ENCODE measurements around the gene ABTB2. TPM values are rescaled to one million over a fixed set of nuclear protein-coding genes. Genes with fewer than 3 reads are reported as not detected.
"Not testable (repeated sequence)": the region's sequence is repeated elsewhere in the genome, so short reads cannot be mapped to it uniquely, and the experiment has no call there.

The ABTB2 gene
- polyA plus RNA-seq, 3 donors = 6.8 to 17.4 (median 8.0) TPM

GRCh38 chr11:34256626-34257025 is 101.2 kb downstream of the ABTB2 start:
- DNase-seq (ENCODE audit: extremely low read depth in 1 of 11, low read depth in 9 of 11, low spot score in 4 of 11) = no peak

- DNase-seq (ENCODE audit: extremely low read depth in 1 of 11, low read depth in 9 of 11, low spot score in 4 of 11) = no peak
Measured at GRCh38 chr11:34256150-34256549, 101.7 kb downstream of the ABTB2 start.

GRCh38 chr11:34255101-34255500 is 102.7 kb downstream of the ABTB2 start:
- DNase-seq (ENCODE audit: extremely low read depth in 1 of 11, low read depth in 9 of 11, low spot score in 4 of 11) = no peak

GRCh38 chr11:34254011-34254410 is 103.8 kb downstream of the ABTB2 start:
- no peak for DNase-seq (ENCODE audit: extremely low read depth in 1 of 11, low read depth in 9 of 11, low spot score in 4 of 11)

GRCh38 chr11:34252651-34253050 is 105.2 kb downstream of the ABTB2 start:
- DNase-seq (ENCODE audit: extremely low read depth in 1 of 11, low read depth in 9 of 11, low spot score in 4 of 11) = no peak

GRCh38 chr11:34252015-34252414 is 105.8 kb downstream of the ABTB2 start:
- no peak for DNase-seq (ENCODE audit: extremely low read depth in 1 of 11, low read depth in 9 of 11, low spot score in 4 of 11)

- DNase-seq (ENCODE audit: extremely low read depth in 1 of 11, low read depth in 9 of 11, low spot score in 4 of 11) = no peak
Measured at GRCh38 chr11:34251589-34251980, 106.2 kb downstream of the ABTB2 start.

GRCh38 chr11:34250732-34251588 is 106.8 kb downstream of the ABTB2 start:
- DNase-seq (ENCODE audit: extremely low read depth in 1 of 11, low read depth in 9 of 11, low spot score in 4 of 11) = no peak

- DNase-seq (ENCODE audit: extremely low read depth in 1 of 11, low read depth in 9 of 11, low spot score in 4 of 11) = no peak
Measured at GRCh38 chr11:34250211-34250610, 107.6 kb downstream of the ABTB2 start.

- DNase-seq (ENCODE audit: extremely low read depth in 1 of 11, low read depth in 9 of 11, low spot score in 4 of 11) = no peak
Measured at GRCh38 chr11:34249439-34249838, 108.4 kb downstream of the ABTB2 start.

GRCh38 chr11:34246511-34246910 is 111.3 kb downstream of the ABTB2 start:
- DNase-seq (ENCODE audit: extremely low read depth in 1 of 11, low read depth in 9 of 11, low spot score in 4 of 11) = not testable (repeated sequence)

- no peak for DNase-seq (ENCODE audit: extremely low read depth in 1 of 11, low read depth in 9 of 11, low spot score in 4 of 11)
Measured at GRCh38 chr11:34245041-34245440, 112.8 kb downstream of the ABTB2 start.

- DNase-seq (ENCODE audit: extremely low read depth in 1 of 11, low read depth in 9 of 11, low spot score in 4 of 11) = no peak
Measured at GRCh38 chr11:34243600-34244464, 114.0 kb downstream of the ABTB2 start.

GRCh38 chr11:34242037-34242625 is 115.7 kb downstream of the ABTB2 start:
- no peak for DNase-seq (ENCODE audit: extremely low read depth in 1 of 11, low read depth in 9 of 11, low spot score in 4 of 11)

- DNase-seq (ENCODE audit: extremely low read depth in 1 of 11, low read depth in 9 of 11, low spot score in 4 of 11) = no peak
Measured at GRCh38 chr11:34240150-34240494, 117.7 kb downstream of the ABTB2 start.

- DNase-seq (ENCODE audit: extremely low read depth in 1 of 11, low read depth in 9 of 11, low spot score in 4 of 11) = no peak
Measured at GRCh38 chr11:34239465-34240149, 118.2 kb downstream of the ABTB2 start.

GRCh38 chr11:34238966-34239365 is 118.8 kb downstream of the ABTB2 start:
- no peak for DNase-seq (ENCODE audit: extremely low read depth in 1 of 11, low read depth in 9 of 11, low spot score in 4 of 11)

- no peak for DNase-seq (ENCODE audit: extremely low read depth in 1 of 11, low read depth in 9 of 11, low spot score in 4 of 11)
Measured at GRCh38 chr11:34238533-34238932, 119.3 kb downstream of the ABTB2 start.

GRCh38 chr11:34236572-34236971 is 121.2 kb downstream of the ABTB2 start:
- DNase-seq (ENCODE audit: extremely low read depth in 1 of 11, low read depth in 9 of 11, low spot score in 4 of 11) = no peak
